SJSA1 (cell line): ENCODE results near the gene ZNF398. TPM values are rescaled to one million over a fixed set of nuclear protein-coding genes. Genes with fewer than 3 reads are reported as not detected.

Experiments used
- DNase-seq, 2 experiments: peaks; one replicate each; pipeline ENCODE4 v3.0.0-alpha.2; 2015 to 2020; ENCODE audit warnings: low spot score in 2 of 2, low read depth in 1 of 2
- H3K27ac ChIP-seq: fragments of 250-450 bp; sonication (Bioruptor Pico); 2 replicates; pipeline ENCODE4 v1.5.1; 2020; ENCODE audit warnings: mild to moderate bottlenecking, moderate library complexity
- H3K27me3 ChIP-seq: fragments of 250-450 bp; sonication (Bioruptor Pico); replicated peaks from 2 replicates; pipeline ENCODE4 v1.5.1; 2020; ENCODE audit warnings: mild to moderate bottlenecking, moderate library complexity
- H3K36me3 ChIP-seq: fragments of 250-450 bp; sonication (Bioruptor Pico); 2 replicates; pipeline ENCODE4 v1.5.1; 2020; ENCODE audit warnings: mild to moderate bottlenecking
- H3K4me1 ChIP-seq: fragments of 250-450 bp; sonication (Bioruptor Pico); replicated peaks from 2 replicates; pipeline ENCODE4 v1.6.1; 2021; ENCODE audit warnings: mild to moderate bottlenecking
- H3K4me3 ChIP-seq: fragments of 250-450 bp; sonication (Bioruptor Pico); 2 replicates; pipeline ENCODE4 v1.5.1; 2020; ENCODE audit warnings: mild to moderate bottlenecking
- H3K9me3 ChIP-seq: fragments of 250-450 bp; sonication (Bioruptor Pico); replicated peaks from 2 replicates; pipeline ENCODE4 v1.5.1; 2020; ENCODE audit warnings: mild to moderate bottlenecking
- total RNA-seq: library from RNA; depleted of rRNA; stranded (reverse); fragments of >200 nt; shearing (Covaris generic); gene quantifications from 2 replicates; pipeline ENCODE4 v1.2.3, GENCODE V29; 2014; rRNA removed

The ZNF398 gene, protein sequence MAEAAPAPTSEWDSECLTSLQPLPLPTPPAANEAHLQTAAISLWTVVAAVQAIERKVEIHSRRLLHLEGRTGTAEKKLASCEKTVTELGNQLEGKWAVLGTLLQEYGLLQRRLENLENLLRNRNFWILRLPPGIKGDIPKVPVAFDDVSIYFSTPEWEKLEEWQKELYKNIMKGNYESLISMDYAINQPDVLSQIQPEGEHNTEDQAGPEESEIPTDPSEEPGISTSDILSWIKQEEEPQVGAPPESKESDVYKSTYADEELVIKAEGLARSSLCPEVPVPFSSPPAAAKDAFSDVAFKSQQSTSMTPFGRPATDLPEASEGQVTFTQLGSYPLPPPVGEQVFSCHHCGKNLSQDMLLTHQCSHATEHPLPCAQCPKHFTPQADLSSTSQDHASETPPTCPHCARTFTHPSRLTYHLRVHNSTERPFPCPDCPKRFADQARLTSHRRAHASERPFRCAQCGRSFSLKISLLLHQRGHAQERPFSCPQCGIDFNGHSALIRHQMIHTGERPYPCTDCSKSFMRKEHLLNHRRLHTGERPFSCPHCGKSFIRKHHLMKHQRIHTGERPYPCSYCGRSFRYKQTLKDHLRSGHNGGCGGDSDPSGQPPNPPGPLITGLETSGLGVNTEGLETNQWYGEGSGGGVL
- 5.6 and 12.3 TPM in 2 replicates for total RNA-seq

DNA sequence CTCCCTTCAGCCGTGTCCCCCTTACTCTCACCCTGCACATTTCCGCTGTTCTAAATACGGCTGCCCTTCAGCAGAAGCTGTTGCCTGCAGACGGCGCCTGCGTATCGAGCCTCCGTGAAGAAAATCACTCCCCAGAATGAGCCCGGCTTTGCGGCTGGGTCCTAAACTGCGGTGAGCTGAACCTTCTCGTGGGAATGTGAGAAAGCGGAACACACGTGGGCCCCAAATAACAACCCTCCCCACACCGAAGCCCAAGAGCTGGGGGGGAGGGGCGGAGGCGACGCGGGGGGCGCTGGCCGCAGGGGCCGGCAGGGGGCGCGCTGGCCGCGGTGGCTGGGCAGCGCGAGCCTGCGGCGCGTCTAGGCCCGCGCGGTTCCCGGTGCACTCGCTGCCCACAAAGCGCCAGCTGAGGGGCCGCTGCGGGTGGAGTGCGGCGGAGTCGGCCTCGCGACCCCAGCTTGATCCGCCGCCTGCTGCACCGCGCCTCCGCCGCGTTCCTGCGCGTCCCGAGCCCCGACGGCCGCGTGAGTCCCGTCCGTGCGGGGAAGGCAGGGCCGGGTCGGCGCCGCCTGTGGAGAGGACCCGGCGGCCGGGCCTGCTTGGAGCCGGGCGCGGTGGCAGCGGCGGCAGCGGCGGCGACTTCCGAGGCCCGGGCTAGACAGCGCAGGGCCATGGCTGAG is at the start of gene ZNF398:
Gene ZNF398, plus strand, starts transcription at position 382 of the 680 bp plus-strand sequence. Its CDS starts 290 bp downstream, at position 672.
- H3K9me3 ChIP-seq, result 0 out of 2 replicates have a peak, but pooled peaks cover 7% of the 10 kb centered on the region
- H3K36me3 ChIP-seq, result peaks cover 17% of the 10 kb centered on the region
- H3K4me1 ChIP-seq, result peaks cover 15% of the 10 kb centered on the region
- DNase-seq, result peak; percentile 68 to 88
- peak within 1 kb of the TSS; percentile 98 for H3K4me3 ChIP-seq
- no peaks in the 10 kb centered on the region for H3K27me3 ChIP-seq
- H3K27ac ChIP-seq, result peak within 1 kb of the TSS; percentile 59

DNA sequence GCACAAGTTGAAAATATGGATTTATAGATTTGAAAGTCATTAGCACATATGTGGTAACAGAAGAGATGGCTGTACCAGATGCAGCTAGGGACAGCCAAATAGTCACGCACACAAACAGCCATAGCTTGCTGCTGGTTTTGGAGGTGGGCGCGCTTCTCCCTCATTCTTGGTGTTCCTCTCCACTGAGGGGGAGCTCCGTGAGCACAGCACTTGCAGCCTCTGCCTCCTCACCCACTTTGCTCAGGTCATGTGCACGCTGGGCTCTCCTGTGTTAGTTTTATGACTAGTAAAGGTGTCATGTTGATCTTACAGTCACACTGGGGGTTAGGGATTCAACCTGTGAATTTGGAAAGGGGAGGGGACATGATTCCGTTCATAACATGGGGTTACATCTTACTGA is 48.2 kb upstream of the ZNF398 start:
- Histone ChIP-seq H3K27ac (no peak overlapping the region), H3K4me3 (no peak overlapping the region), H3K27me3 (no peaks in the 10 kb centered on the region), H3K4me1 (no peaks in the 10 kb centered on the region), H3K9me3 (no peaks in the 10 kb centered on the region), H3K36me3 (no peaks in the 10 kb centered on the region)
- no peak for DNase-seq

DNA sequence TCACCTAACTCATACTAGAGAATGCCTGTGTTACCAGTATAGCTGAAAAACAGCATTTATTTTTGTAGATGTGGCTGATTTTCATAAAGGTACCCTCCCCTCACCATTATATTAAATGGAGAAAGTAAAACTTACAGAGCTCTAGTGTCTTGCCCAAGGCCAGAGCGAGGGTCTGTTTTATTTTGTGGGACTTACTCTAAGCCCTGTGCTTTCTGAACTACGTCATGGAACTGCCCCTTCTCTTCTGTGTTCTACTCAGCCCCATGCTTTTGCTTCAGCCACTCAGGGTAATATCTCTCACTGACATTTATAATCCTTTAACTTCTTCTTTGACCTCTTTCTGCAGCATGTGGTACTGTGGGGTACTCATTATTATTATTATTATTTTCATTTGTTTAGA is 46.4 kb upstream of the ZNF398 start:
- no peak overlapping the region for H3K4me3 ChIP-seq
- no peaks in the 10 kb centered on the region for H3K9me3 ChIP-seq
- no peaks in the 10 kb centered on the region for H3K36me3 ChIP-seq
- H3K27me3 ChIP-seq, result no peaks in the 10 kb centered on the region
- H3K4me1 ChIP-seq, result no peaks in the 10 kb centered on the region
- no peak overlapping the region for H3K27ac ChIP-seq
- DNase-seq, result no peak

DNA sequence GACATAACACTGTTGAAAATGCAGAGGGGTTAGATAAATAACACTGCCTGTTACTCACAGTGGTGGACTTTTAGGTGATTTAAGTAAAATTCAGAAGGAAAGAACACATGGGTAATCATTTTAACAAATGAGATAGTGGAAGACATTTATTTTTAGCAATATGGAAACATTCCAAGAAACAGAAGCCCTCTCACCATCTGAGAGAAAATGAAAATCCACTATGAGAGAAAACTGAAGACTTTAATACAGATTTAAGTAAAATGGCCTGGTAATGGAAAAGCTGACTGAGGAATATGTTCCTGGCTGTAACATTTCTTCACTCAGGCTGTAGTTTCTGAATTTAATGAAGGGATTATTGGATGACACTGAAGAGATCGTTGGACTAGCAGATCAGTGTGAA is 44.6 kb upstream of the ZNF398 start:
- Histone ChIP-seq H3K36me3 (no peaks in the 10 kb centered on the region), H3K4me1 (no peaks in the 10 kb centered on the region), H3K27ac (no peak overlapping the region), H3K4me3 (no peak overlapping the region), H3K9me3 (no peaks in the 10 kb centered on the region), H3K27me3 (no peaks in the 10 kb centered on the region)
- no peak for DNase-seq

DNA sequence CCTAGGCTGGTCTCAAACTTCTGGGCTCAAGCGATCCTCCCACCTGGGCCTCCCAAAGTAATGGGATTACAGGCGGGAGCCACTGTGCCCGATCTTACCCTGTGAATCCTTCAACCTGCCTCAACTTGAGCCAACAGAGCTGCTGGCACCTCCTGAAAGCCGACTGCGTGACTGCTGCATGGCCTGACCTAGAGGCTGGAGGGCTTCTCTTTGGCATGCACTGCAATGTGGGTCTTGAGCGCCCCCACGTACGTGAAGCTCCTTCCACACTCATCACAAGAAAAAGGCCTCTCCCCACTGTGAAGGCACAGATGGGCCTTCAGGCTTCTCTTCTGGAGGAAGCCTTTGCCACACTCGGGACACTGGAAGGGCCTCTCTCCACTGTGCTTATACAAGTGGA is 43.8 kb upstream of the ZNF398 start:
- no peaks in the 10 kb centered on the region for H3K4me1 ChIP-seq
- H3K9me3 ChIP-seq, result no peaks in the 10 kb centered on the region
- no peak overlapping the region for H3K27ac ChIP-seq
- DNase-seq, result no peak
- no peaks in the 10 kb centered on the region for H3K36me3 ChIP-seq
- H3K27me3 ChIP-seq, result no peaks in the 10 kb centered on the region
- H3K4me3 ChIP-seq, result no peak overlapping the region

DNA sequence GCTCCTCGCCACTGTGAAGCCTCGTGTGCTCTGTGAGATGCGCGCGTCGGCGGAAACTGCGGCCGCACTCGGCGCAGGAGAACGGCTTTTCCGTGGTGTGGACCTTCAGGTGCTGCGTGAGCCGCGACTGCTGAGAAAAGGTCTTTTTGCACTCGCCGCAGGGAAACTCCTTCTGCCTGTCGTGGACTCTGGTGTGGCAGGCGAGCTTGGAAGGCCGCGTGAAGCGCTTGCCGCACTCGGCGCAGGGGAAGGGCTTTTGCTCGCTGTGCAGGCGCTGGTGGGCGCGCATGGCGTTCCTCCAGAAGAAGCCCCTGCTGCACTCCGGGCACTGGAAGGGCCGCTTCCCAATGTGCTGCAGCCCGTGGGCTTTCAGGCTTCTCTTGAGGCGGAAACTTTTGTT is 43.0 kb upstream of the ZNF398 start:
- H3K27me3 ChIP-seq, result no peaks in the 10 kb centered on the region
- no peaks in the 10 kb centered on the region for H3K4me1 ChIP-seq
- H3K9me3 ChIP-seq, result no peaks in the 10 kb centered on the region
- H3K27ac ChIP-seq, result no peak overlapping the region
- H3K36me3 ChIP-seq, result no peaks in the 10 kb centered on the region
- H3K4me3 ChIP-seq, result no peak overlapping the region
- DNase-seq, result no peak

DNA sequence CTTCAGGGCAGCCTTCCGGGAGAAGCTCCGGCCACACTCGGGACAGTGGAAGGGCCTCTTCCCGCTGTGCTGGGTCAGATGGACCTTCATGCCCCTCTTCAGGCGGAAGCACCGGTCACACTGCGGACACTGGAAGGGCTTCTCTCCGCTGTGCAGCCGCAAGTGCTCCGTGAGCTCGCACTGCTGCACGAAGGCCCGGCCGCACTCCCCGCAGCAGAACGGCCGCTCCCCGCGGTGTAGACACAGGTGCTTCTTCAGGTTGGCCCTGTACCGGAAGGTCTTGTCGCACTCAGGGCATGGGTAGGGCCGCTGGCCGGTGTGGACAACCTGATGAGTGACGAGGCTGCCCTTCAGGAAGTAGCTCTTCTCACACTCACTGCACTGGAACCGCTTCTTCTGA is 42.5 kb upstream of the ZNF398 start:
- H3K27me3 ChIP-seq, result no peaks in the 10 kb centered on the region
- no peak for DNase-seq
- H3K4me3 ChIP-seq, result no peak overlapping the region
- no peaks in the 10 kb centered on the region for H3K4me1 ChIP-seq
- no peaks in the 10 kb centered on the region for H3K36me3 ChIP-seq
- H3K27ac ChIP-seq, result no peak overlapping the region
- no peaks in the 10 kb centered on the region for H3K9me3 ChIP-seq

DNA sequence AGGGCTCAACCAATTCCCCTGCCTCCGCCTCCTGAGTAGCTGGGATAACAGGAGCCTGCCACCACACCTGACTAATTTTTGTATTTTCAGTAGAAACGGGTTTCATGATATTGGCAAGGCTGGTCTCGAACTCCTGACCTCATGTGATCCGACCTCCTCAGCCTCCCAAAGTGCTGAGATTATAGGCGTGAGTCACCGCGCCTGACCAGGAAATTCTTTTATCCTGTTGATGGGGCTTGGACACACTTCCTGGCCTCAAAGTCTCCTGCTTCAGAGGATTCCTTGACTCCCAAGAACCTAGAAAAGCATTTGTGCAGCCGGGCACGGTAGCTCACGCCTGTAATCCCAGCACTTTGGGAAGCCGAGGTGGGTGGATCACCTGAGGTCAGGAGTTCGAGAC is 37.3 kb upstream of the ZNF398 start:
- H3K4me1 ChIP-seq, result no peaks in the 10 kb centered on the region

DNA sequence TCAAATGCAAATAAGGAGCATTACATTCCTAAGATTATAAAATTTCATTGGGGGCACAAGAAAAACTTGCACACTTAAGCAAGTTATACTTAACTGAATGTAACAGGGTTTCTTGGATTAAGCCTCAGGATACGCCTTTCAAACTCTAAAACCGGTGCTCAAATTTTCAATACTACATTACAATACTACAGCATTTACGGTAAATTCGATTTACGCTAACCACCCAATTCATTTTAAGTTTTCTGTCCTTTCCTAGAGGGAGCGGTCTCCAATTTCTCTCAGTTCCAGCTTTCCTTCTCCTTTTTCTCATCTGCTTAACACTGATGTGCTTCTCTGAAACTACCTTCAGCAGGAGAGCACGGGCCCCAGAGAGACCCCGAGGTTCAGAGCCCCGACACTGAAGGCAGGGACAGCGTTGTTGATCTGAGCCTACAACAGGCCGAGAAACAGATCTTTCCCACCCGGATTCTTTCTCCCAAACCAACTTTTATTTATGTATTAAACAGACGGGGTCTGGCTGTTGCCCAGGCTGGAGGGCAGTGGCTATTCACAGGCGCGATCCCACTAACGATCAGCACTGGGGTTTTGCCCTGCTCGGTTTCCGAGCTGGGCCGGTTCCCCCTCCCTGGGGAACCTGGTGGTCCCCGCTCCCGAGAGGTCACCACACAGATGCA is 21.9 kb upstream of the ZNF398 start:
- peaks cover 15% of the 10 kb centered on the region for H3K36me3 ChIP-seq
- peak overlapping the region; percentile 69 for H3K4me3 ChIP-seq
- peak overlapping the region; percentile 73 for H3K27ac ChIP-seq
- DNase-seq, result no peak
- H3K27me3 ChIP-seq, result no peaks in the 10 kb centered on the region
- H3K4me1 ChIP-seq, result peaks cover 10% of the 10 kb centered on the region
- no peaks in the 10 kb centered on the region; the same call in 1 of the 2 replicates for H3K9me3 ChIP-seq

More for the DNA sequence above, 37.3 kb upstream of the ZNF398 start:
- no peak overlapping the region for H3K27ac ChIP-seq
- H3K4me3 ChIP-seq, result no peak overlapping the region
- H3K27me3 ChIP-seq, result no peaks in the 10 kb centered on the region
- DNase-seq, result no peak
- no peaks in the 10 kb centered on the region for H3K9me3 ChIP-seq
- no peaks in the 10 kb centered on the region for H3K36me3 ChIP-seq

DNA sequence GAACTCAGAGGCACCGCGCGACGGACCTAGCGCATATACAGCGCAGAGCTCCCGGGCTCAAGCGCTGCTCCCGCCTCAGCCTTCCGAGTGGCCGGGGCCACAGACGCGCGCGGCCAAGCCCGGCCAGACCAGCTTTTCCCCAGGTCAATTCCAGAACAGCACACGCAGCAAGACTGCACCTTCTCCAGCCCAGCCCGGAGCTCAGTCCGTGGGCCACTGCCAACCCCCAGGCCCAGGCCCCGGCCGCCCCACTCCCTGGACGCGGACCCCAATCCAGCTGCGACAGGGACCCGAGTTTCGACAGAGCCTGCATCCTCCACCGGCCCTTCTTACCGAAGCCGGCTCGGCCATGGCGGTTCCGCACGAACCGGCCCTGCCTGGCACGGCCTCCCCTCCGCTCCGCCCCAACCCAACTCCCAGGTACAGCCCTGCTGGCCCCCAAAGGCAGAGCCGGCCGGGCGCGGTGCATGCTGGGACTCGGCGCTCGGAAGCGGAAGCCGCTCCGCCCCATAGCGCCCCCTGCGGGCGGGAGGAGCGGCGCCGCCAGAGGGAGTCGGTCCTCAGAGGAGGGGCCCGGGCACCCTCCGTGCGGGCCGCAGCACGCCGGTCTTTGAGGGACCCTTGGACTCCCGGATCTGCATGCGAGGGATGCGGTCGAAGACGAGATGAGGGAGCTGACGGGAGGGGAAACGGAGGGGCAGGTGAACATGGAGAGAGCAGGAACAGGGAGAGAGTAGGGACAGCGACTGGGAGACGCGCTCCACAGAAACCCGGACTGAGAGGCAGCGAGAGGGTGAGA is 21.2 kb upstream of the ZNF398 start, which contains the start of gene ZNF425:
Gene ZNF425, minus strand, starts transcription at position 462 of the 799 bp plus-strand sequence. Its CDS starts 111 bp downstream, at position 351.
- peaks cover 5% of the 10 kb centered on the region; the same call in 1 of the 2 replicates for H3K9me3 ChIP-seq
- H3K27ac ChIP-seq, result peak within 1 kb of the TSS; percentile 73
- H3K27me3 ChIP-seq, result no peaks in the 10 kb centered on the region
- H3K4me1 ChIP-seq, result peaks cover 10% of the 10 kb centered on the region
- H3K4me3 ChIP-seq, result peak within 1 kb of the TSS; percentile 69
- peak; percentile 91 to 94 for DNase-seq
- peaks cover 22% of the 10 kb centered on the region for H3K36me3 ChIP-seq

DNA sequence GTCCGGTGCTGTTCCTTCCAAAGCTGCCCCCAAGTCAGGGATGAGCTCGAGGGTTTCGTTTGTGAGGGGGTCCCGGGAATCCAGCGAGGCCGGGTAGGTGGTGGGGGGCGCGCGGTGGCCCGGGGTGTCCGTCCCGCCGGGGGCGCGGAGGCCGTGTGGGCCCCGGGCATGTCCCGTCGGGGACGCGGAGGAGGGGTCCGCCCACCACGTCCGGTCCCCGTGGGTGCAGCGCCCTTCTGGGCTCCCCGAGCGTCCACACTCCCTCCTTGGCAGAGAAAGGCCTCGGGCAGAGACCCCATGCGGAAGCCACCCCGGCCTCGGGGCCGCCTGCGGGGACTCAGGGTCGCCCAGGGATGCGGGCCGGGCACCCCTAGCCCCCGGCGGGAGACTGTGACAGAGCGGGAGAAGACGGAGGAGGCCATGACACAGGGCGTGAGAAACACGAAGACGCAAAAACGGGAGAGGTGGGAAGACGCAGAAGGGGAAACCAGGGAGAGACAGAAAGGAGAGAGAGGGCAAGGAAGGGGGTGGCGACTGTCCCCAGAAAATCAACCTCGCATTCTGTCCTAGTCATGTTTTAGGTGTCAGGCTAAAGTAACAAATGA is 20.5 kb upstream of the ZNF398 start:
- Histone ChIP-seq H3K27me3 (no peaks in the 10 kb centered on the region), H3K36me3 (peaks cover 25% of the 10 kb centered on the region), H3K4me1 (peaks cover 10% of the 10 kb centered on the region), H3K9me3 (peaks cover 5% of the 10 kb centered on the region; the same call in 1 of the 2 replicates), H3K27ac (peak overlapping the region; percentile 73), H3K4me3 (peak overlapping the region; percentile 69)
- peak; percentile 63 to 75 for DNase-seq

DNA sequence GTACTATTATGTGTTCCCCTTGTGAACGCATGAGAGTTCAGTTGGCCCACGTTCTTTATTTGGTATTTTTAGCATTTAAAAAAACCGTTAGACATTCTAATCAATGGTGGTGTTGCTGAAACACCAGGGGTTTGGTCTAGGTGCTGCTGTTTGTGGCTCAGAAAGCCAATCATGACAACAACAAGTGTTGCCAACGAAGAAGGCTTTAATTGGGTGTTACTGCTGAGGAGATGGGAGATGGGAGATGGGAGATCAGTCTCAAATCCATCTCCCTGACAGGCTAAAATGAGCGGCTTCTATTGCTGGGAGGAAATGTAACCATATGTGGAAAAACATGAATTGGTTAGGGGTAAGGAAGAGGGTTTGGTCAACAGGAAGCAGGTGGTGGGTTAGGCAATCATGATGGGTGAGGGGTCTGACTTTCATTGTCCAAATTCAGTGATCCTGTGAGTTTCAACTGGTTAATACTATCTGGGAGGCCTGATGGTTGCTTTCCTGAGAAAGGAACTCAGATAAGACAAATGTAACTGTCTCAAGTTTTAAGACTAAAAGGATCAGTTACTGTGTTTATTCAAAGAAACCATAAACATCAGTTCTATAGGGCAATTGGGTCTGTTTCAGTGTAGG is 16.6 kb upstream of the ZNF398 start:
- no peak for DNase-seq
- Histone ChIP-seq H3K27ac (no peak overlapping the region), H3K36me3 (peaks cover 25% of the 10 kb centered on the region), H3K9me3 (peaks cover 5% of the 10 kb centered on the region; the same call in 1 of the 2 replicates), H3K27me3 (no peaks in the 10 kb centered on the region), H3K4me3 (no peak overlapping the region), H3K4me1 (peaks cover 5% of the 10 kb centered on the region)
